CD14-positive monocyte (primary cell): Measurements from ENCODE around the gene MSTN. TPM values are rescaled to one million over a fixed set of nuclear protein-coding genes. Genes with fewer than 3 reads are reported as not detected.

Source experiments
- DNase-seq, 3 donors: peaks; one replicate each; pipeline ENCODE4 v3.0.0-alpha.2; 2011 to 2022
- H2AFZ ChIP-seq: 2 replicates; pipeline ENCODE4 v1.6.0; 2012; ENCODE audit warnings: mild to moderate bottlenecking, low read depth, low read length, inconsistent platforms; ENCODE audit not compliant: insufficient read depth, poor library complexity, severe bottlenecking
- H3K27ac ChIP-seq, 2 donors: 1 replicate in 1 of 2; 2 replicates in 1 of 2; pipeline ENCODE4 v1.5.1; 2012 to 2013; ENCODE audit warnings: low read length in 2 of 2, control low read depth in 1 of 2, inconsistent platforms in 1 of 2, low read depth in 1 of 2, mild to moderate bottlenecking in 1 of 2
- H3K27me3 ChIP-seq, 2 donors: one replicate each; pipeline versions ENCODE4 v1.6.0 to v1.6.1; 2011 to 2013; ENCODE audit warnings: low read length in 2 of 2; ENCODE audit not compliant: control insufficient read depth in 2 of 2, insufficient read depth in 2 of 2
- H3K36me3 ChIP-seq, 2 donors: replicated peaks in 1 of 2; 1 replicate in 1 of 2; 2 replicates in 1 of 2; pipeline versions ENCODE4 v1.5.1 to v1.6.1; 2012 to 2013; ENCODE audit warnings: low read length in 2 of 2, control low read depth in 1 of 2, inconsistent platforms in 1 of 2, mild to moderate bottlenecking in 1 of 2; ENCODE audit not compliant: insufficient read depth in 2 of 2, control insufficient read depth in 1 of 2
- H3K4me1 ChIP-seq, 2 donors: 1 replicate in 1 of 2; 2 replicates in 1 of 2; pipeline versions ENCODE4 v1.5.1 to v1.6.1; 2012 to 2013; ENCODE audit warnings: low read length in 2 of 2, control low read depth in 1 of 2, inconsistent platforms in 1 of 2, mild to moderate bottlenecking in 1 of 2, moderate library complexity in 1 of 2; ENCODE audit not compliant: insufficient read depth in 2 of 2, control insufficient read depth in 1 of 2
- H3K4me2 ChIP-seq: replicated peaks from 2 replicates; pipeline ENCODE3; 2012; ENCODE audit warnings: low read length, moderate library complexity, mild to moderate bottlenecking; ENCODE audit not compliant: poor library complexity, severe bottlenecking; ENCODE audit errors: extremely low read depth
- H3K4me3 ChIP-seq, 3 experiments: fragments of 200-600 bp in 1 of 3; sonication (generic) in 1 of 3; replicated peaks in 1 of 3; 1 replicate in 2 of 3; 2 replicates in 1 of 3; pipeline ENCODE4 v1.5.1; 2011 to 2013; ENCODE audit warnings: low read length in 3 of 3, mild to moderate bottlenecking in 3 of 3, control low read depth in 2 of 3, low read depth in 2 of 3, inconsistent platforms in 1 of 3, moderate library complexity in 1 of 3
- H3K79me2 ChIP-seq: 2 replicates; pipeline ENCODE4 v1.6.0; 2012; ENCODE audit warnings: mild to moderate bottlenecking, control low read depth, inconsistent platforms, low read length, moderate library complexity; ENCODE audit not compliant: insufficient read depth
- H3K9ac ChIP-seq: 2 replicates; pipeline ENCODE4 v1.6.0; 2017; ENCODE audit warnings: low read length, mild to moderate bottlenecking; ENCODE audit not compliant: insufficient read depth, poor library complexity, severe bottlenecking
- H3K9me3 ChIP-seq, 2 donors: replicated peaks in 1 of 2; 1 replicate in 1 of 2; 2 replicates in 1 of 2; pipeline versions ENCODE4 v1.5.1 to v1.6.1; 2012 to 2013; ENCODE audit warnings: low read length in 2 of 2, control low read depth in 1 of 2; ENCODE audit not compliant: control insufficient read depth in 1 of 2, insufficient read depth in 1 of 2
- H4K20me1 ChIP-seq: 2 replicates; pipeline ENCODE4 v1.6.0; 2012; ENCODE audit warnings: mild to moderate bottlenecking, low read length, control low read depth, moderate library complexity; ENCODE audit not compliant: insufficient read depth
- H3K27ac Mint-ChIP-seq, 7 donors: one replicate each; pipeline ENCODE4 v1.8.0; 2020; ENCODE audit warnings: mild to moderate bottlenecking in 7 of 7, mixed read lengths in 7 of 7, moderate library complexity in 6 of 7, inconsistent platforms in 2 of 7
- H3K27me3 Mint-ChIP-seq, 3 donors: one replicate each; pipeline ENCODE4 v1.8.0; 2021 to 2022; ENCODE audit warnings: low read depth in 3 of 3, mild to moderate bottlenecking in 3 of 3, mixed read lengths in 3 of 3, moderate library complexity in 3 of 3, inconsistent platforms in 1 of 3
- H3K36me3 Mint-ChIP-seq, 2 donors: one replicate each; pipeline ENCODE4 v1.8.0; 2020; ENCODE audit warnings: mixed read lengths in 2 of 2, inconsistent platforms in 1 of 2, mild to moderate bottlenecking in 1 of 2
- H3K4me1 Mint-ChIP-seq: one replicate; pipeline ENCODE4 v1.8.0; 2020; ENCODE audit warnings: mild to moderate bottlenecking, mixed read lengths
- H3K4me3 Mint-ChIP-seq, 2 donors: one replicate each; pipeline ENCODE4 v1.8.0; 2020; ENCODE audit warnings: mild to moderate bottlenecking in 2 of 2, mixed read lengths in 2 of 2, moderate library complexity in 1 of 2
- H3K9me3 Mint-ChIP-seq, 7 donors: one replicate each; pipeline ENCODE4 v1.8.0; 2020 to 2022; ENCODE audit warnings: mixed read lengths in 7 of 7, mild to moderate bottlenecking in 6 of 7, moderate library complexity in 6 of 7, inconsistent platforms in 2 of 7
- WGBS: methylation state at CpG from one replicate; pipeline ENCODE4 v1.1.5; 2013; ENCODE audit warnings: missing lambda C conversion rate; ENCODE audit not compliant: insufficient coverage; 5-methylcytosine and 5-hydroxymethylcytosine counted together
- intact Hi-C, 2 donors: fragments of 100-400 bp; cut with micrococcal nuclease; formaldehyde crosslinking; loops; one replicate each; pipeline versions ENCODE4 v1.15.0 to v1.15.1; 2023
- polyA plus RNA-seq, 3 donors: library from polyadenylated mRNA; depleted of rRNA in 1 of 3; unstranded in 2 of 3; stranded (reverse) in 1 of 3; fragments of 300-500 nt in 2 of 3; fragments of >200 nt in 1 of 3; fragmentation: Illumina TruSeq in 2 of 3; gene quantifications; 1 replicate in 2 of 3; 2 replicates in 1 of 3; pipeline ENCODE4 v1.2.3, GENCODE V29; 2012 to 2021
- TF ChIP-seq, protein P1 (sequence below): fragments of 200-600 bp; IDR thresholded peaks from one replicate; pipeline ENCODE4 v1.8.0; 2022; ENCODE audit warnings: antibody characterized with exemption, mild to moderate bottlenecking

MSTN gene
- polyA plus RNA-seq, 3 donors: not detected

GRCh38 chr2:190105554-190105953 is 43.0 kb upstream of the MSTN start:
- no CpG with 5 or more reads among the region's 2 CpGs for WGBS
- Mint-ChIP-seq H3K27me3 (peaks cover 0 to 2% (median 0%) of the 10 kb centered on the region in 3 donors), H3K27ac (no peak overlapping the region), H3K9me3 (peaks cover 0 to 7% (median 4%) of the 10 kb centered on the region in 7 donors), H3K4me1 (peaks cover 1% of the 10 kb centered on the region), H3K4me3 (no peak overlapping the region), H3K36me3 (no peaks in the 10 kb centered on the region)
- no peaks in the 10 kb centered on the region for H3K4me1 ChIP-seq
- H3K27me3 ChIP-seq: no peaks in the 10 kb centered on the region
- TF ChIP-seq, protein P1, sequence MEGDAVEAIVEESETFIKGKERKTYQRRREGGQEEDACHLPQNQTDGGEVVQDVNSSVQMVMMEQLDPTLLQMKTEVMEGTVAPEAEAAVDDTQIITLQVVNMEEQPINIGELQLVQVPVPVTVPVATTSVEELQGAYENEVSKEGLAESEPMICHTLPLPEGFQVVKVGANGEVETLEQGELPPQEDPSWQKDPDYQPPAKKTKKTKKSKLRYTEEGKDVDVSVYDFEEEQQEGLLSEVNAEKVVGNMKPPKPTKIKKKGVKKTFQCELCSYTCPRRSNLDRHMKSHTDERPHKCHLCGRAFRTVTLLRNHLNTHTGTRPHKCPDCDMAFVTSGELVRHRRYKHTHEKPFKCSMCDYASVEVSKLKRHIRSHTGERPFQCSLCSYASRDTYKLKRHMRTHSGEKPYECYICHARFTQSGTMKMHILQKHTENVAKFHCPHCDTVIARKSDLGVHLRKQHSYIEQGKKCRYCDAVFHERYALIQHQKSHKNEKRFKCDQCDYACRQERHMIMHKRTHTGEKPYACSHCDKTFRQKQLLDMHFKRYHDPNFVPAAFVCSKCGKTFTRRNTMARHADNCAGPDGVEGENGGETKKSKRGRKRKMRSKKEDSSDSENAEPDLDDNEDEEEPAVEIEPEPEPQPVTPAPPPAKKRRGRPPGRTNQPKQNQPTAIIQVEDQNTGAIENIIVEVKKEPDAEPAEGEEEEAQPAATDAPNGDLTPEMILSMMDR: no peak
- no peak for DNase-seq
- H3K9ac ChIP-seq: no peak overlapping the region
- no peaks in the 10 kb centered on the region for H3K36me3 ChIP-seq
- no peak overlapping the region for H3K4me3 ChIP-seq
- intact Hi-C loops: no loop called here
- H3K79me2 ChIP-seq: no peaks in the 10 kb centered on the region
- H3K27ac ChIP-seq: no peak overlapping the region
- H3K9me3 ChIP-seq: peaks cover 0 to 8% of the 10 kb centered on the region in 2 donors
- no peaks in the 10 kb centered on the region for H4K20me1 ChIP-seq
- no peak overlapping the region for H2AFZ ChIP-seq
- H3K4me2 ChIP-seq: no peak overlapping the region

DNA sequence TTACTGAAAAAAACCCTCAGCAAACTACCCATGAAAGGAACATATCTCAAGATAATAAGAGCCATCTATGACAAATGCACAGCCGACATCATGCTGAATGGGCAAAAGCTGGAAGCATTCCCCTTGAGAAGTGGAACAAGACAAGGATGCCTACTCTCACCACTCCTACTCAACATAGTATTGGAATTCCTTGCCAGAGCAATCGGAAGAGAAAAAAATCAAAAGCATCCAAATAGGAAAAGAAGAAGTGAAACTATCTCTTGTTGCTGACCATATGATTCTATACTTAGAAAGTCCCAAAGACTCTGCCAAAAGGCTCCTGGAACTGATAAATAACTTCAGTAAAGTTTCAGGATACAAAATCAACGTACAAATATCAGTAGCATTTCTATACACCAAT is 40.6 kb upstream of the MSTN start:
- Histone ChIP-seq H3K4me1 (no peaks in the 10 kb centered on the region), H3K79me2 (no peaks in the 10 kb centered on the region), H3K9me3 (peaks cover 0 to 8% of the 10 kb centered on the region in 2 donors), H3K4me3 (no peak overlapping the region), H4K20me1 (no peaks in the 10 kb centered on the region), H3K9ac (no peak overlapping the region), H3K27me3 (no peaks in the 10 kb centered on the region), H2AFZ (no peak overlapping the region), H3K36me3 (no peaks in the 10 kb centered on the region), H3K4me2 (no peak overlapping the region), H3K27ac (no peak overlapping the region)
- intact Hi-C loops: no loop called here
- Mint-ChIP-seq H3K4me1 (peaks cover 1% of the 10 kb centered on the region), H3K27ac (no peak overlapping the region), H3K36me3 (no peaks in the 10 kb centered on the region), H3K9me3 (peaks cover 0 to 13% (median 7%) of the 10 kb centered on the region in 7 donors), H3K4me3 (no peak overlapping the region), H3K27me3 (peaks cover 0 to 2% (median 0%) of the 10 kb centered on the region in 3 donors)
- TF ChIP-seq, protein P1: no peak
- no peak for DNase-seq
- WGBS: 100% methylated on average over 1 of the region's 3 CpGs
